ENCODE results near the gene FSD1L.

Gene FSD1L

GRCh38 chr9:105421864-105422263, 26.0 kb upstream of the FSD1L start:
- Mint-ChIP-seq H3K36me3 (no peaks in the 10 kb centered on the region), H3K27ac (no peak overlapping the region), H3K4me1 (ENCODE audit: low read depth) (no peaks in the 10 kb centered on the region), H3K27me3 (no peaks in the 10 kb centered on the region), H3K4me3 (no peak overlapping the region), H3K9me3 (ENCODE audit: low read depth) (no peaks in the 10 kb centered on the region)

DNA sequence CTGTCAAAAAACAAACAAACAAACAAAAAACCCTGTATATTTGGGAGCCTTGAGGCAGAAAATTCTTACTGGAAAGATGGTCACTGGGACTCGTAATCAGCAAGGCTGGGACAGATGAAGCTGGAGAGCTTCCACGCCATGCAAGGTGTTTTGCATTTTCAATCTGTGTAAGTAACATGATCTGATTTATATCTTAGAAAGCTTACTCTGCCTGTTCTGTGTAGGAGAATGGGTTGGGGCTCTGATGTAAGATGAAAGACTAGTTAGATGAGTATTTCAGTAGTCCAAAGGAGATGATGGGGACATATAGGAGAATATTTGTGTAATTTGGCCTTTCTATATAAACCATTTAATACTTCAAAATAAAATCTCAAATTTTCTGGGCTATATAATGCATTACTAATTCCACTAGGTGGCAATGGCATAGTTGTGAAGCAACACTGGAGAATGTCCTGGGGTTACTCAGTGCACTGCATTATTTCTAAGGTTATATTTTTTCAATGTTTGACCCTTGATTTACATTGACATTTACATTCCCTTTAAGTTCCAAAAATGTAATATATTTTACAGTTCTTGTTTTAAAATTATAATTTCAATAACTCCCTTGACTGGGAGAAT, 21.9 kb upstream of the FSD1L start:
- Mint-ChIP-seq H3K36me3 (no peaks in the 10 kb centered on the region), H3K9me3 (ENCODE audit: low read depth) (no peaks in the 10 kb centered on the region), H3K27me3 (no peaks in the 10 kb centered on the region), H3K27ac (no peak overlapping the region), H3K4me1 (ENCODE audit: low read depth) (no peaks in the 10 kb centered on the region), H3K4me3 (no peak overlapping the region)

DNA sequence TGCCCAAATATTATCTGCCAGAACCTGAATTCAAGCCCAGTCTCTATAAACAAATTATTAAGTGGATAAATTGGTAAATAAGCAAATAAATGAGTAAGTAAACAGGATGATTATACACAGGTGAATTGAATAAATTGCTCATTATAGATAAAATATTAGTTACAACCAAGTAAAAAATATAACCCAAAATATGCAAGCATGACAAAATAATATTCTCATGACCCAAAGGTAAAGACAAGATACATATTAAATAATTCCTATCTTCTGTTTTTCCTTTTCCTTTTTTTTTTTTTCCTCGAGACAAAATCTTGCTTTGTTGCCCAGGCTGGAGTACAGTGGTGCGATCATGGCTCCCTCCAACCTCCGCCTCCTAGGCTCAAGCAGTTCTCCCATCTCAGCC, 21.2 kb upstream of the FSD1L start:
- no peak overlapping the region for H3K27ac Mint-ChIP-seq
- no peaks in the 10 kb centered on the region for H3K36me3 Mint-ChIP-seq
- H3K4me3 Mint-ChIP-seq: no peak overlapping the region
- no peaks in the 10 kb centered on the region for H3K4me1 Mint-ChIP-seq (ENCODE audit: low read depth)
- H3K27me3 Mint-ChIP-seq: no peaks in the 10 kb centered on the region
- H3K9me3 Mint-ChIP-seq (ENCODE audit: low read depth): no peaks in the 10 kb centered on the region

DNA sequence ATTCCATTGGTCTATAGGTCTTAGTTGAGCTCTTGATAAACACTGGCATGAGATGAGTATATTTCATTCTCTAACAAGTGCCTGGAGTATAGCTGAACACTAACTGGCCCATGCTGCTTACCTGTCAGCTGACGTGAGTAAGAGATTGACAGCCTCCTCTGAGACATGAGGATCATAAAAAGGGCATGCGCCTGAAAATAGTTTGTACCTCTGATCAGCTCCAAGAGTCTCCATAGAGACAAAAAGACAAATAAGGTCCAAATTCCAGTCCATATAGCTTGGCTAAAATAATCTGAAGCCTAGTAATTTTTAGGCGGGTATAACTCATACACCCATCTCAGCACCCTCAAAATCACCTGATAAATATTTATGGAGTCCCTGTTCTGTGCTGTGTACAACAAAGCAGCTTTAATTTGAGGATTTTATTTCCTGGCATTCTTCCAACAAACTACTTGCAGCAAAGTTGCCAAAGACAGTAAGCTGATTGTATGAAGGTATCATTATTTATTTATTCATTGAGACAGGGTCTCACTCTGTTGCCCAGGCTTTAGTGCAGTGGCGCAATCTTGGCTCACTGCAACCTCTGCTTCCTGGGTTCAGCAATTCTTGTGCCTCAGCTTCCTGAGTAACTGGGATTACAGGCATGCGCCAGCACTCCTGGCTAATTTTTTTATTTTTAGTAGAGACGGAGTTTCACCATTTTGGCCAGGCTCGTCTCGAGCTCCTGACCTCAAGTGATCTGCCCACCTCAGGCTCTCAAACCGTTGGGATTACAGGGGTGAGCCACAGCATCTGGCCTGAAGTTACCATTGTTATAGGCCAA, 16.2 kb upstream of the FSD1L start:
- peaks cover 3% of the 10 kb centered on the region for H3K36me3 Mint-ChIP-seq
- no peak overlapping the region for H3K27ac Mint-ChIP-seq
- no peaks in the 10 kb centered on the region for H3K9me3 Mint-ChIP-seq (ENCODE audit: low read depth)
- H3K4me1 Mint-ChIP-seq (ENCODE audit: low read depth): no peaks in the 10 kb centered on the region
- H3K27me3 Mint-ChIP-seq: no peaks in the 10 kb centered on the region
- no peak overlapping the region for H3K4me3 Mint-ChIP-seq

GRCh38 chr9:105432247-105432842, 15.5 kb upstream of the FSD1L start:
- Mint-ChIP-seq H3K4me1 (ENCODE audit: low read depth) (no peaks in the 10 kb centered on the region), H3K27ac (no peak overlapping the region), H3K27me3 (no peaks in the 10 kb centered on the region), H3K36me3 (peaks cover 3% of the 10 kb centered on the region), H3K9me3 (ENCODE audit: low read depth) (no peaks in the 10 kb centered on the region), H3K4me3 (no peak overlapping the region)

- Mint-ChIP-seq H3K4me3 (no peak overlapping the region), H3K9me3 (ENCODE audit: low read depth) (no peaks in the 10 kb centered on the region), H3K27me3 (no peaks in the 10 kb centered on the region), H3K4me1 (ENCODE audit: low read depth) (no peaks in the 10 kb centered on the region), H3K36me3 (peaks cover 3% of the 10 kb centered on the region), H3K27ac (no peak overlapping the region)
Observed at GRCh38 chr9:105435453-105435852, 12.4 kb upstream of the FSD1L start.

- Mint-ChIP-seq H3K27ac (no peak overlapping the region), H3K4me1 (ENCODE audit: low read depth) (no peaks in the 10 kb centered on the region), H3K27me3 (no peaks in the 10 kb centered on the region), H3K36me3 (peaks cover 3% of the 10 kb centered on the region), H3K9me3 (ENCODE audit: low read depth) (no peaks in the 10 kb centered on the region), H3K4me3 (no peak overlapping the region)
Observed at GRCh38 chr9:105436783-105437182, 11.1 kb upstream of the FSD1L start.

DNA sequence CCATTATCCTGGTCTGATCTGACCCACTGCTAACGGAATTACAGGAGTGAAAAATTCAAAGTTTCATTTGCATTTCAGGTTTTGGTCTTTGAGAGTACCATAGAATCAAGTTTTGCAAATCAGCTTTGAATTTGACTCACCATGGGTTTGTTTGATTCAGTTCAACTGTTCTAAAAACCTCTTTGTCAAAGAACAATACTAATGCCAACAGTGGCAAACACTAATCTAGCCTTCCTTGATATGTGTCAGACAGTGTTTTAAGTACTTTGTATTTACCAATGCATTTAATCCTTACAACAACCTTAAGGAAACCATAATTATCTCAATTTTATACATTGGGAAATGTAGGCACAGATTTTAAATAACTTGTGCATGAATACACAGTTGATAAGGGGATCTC, 10.1 kb upstream of the FSD1L start:
- H3K27me3 Mint-ChIP-seq: no peaks in the 10 kb centered on the region
- no peak overlapping the region for H3K4me3 Mint-ChIP-seq
- no peak overlapping the region for H3K27ac Mint-ChIP-seq

DNA sequence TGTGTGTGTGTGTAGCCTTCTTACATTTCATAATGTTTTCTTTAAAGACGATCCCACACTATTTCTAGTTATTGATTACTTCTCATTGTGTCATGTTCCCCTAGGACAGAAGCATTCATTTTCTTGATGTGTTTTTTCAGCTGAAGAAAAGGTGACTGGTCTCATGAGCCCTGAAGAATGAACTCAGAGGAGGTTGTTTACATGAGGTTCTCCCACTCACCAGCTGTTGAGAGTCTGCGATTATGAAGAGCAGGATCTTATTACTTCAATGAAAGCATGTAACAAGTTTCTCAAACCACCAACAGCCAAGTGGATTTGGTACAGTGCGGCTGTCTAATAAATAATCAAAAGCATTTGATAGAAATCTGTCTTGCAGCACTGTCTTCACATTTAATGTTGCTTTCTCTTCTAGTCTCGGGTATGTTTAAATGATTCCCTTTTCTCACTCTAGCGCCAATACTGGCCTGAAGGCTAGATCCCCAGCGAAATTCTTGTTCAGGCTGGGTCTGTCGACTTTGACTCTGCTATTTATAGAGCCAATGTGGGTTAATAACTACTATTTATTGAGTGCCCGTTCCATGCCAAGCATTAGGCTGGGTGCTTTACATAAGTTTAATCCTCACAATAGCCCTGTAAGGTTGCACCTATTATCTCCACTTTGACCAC, 9.6 kb upstream of the FSD1L start:
- H3K4me1 Mint-ChIP-seq (ENCODE audit: low read depth): no peaks in the 10 kb centered on the region
- H3K27ac Mint-ChIP-seq: no peak overlapping the region
- H3K27me3 Mint-ChIP-seq: no peaks in the 10 kb centered on the region
- H3K4me3 Mint-ChIP-seq: no peak overlapping the region
- no peaks in the 10 kb centered on the region for H3K9me3 Mint-ChIP-seq (ENCODE audit: low read depth)
- H3K36me3 Mint-ChIP-seq: peaks cover 3% of the 10 kb centered on the region

More for the DNA sequence above, 10.1 kb upstream of the FSD1L start:
- H3K4me1 Mint-ChIP-seq (ENCODE audit: low read depth): no peaks in the 10 kb centered on the region
- H3K9me3 Mint-ChIP-seq (ENCODE audit: low read depth): no peaks in the 10 kb centered on the region
- peaks cover 3% of the 10 kb centered on the region for H3K36me3 Mint-ChIP-seq

DNA sequence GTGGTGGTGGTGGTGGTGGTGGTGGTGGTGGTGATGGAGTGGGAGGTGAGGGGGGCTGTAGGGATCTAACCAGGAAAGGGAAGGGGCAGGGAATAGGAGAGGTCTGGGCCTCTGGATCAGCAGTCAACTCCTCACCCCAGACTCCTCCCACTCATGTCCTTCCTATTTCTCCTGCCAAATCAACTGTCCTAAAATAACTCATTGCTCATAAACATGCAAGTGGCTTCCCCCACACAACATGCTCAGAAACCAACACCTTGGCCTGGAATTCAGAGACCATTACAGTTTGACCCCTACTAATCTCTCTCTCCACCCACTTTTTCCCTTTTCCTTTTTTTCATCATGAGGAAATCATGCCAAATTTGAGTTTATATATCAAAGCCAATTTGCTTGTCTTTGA, 8.4 kb upstream of the FSD1L start:
- Mint-ChIP-seq H3K27ac (no peak overlapping the region), H3K4me1 (ENCODE audit: low read depth) (no peaks in the 10 kb centered on the region), H3K27me3 (no peaks in the 10 kb centered on the region), H3K4me3 (no peak overlapping the region), H3K36me3 (peaks cover 3% of the 10 kb centered on the region), H3K9me3 (ENCODE audit: low read depth) (no peaks in the 10 kb centered on the region)

DNA sequence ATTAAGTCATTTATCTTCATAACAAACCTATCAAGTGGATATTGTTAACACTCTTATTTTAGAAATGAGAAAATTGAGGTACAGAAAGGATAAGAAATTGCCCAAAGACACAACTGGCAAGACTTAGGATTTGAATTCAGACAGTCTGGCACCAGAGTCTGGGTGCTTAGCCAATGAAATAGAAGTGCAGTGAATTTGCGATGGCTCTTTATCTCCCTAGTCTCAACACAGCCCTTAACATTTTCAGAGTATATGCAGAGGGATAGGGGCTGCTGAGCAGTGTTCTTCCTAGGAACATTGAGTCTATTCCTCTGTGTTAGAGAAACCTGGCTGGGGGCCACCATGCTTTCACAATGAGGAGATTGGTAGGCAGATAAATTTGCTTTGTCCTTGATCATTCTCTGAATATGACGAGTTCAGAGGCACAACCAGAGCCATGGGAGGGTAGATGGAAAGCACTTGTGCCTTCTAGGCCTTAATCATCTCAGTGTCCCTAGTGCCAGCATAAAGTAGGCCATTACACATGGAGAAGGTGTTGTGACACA, 6.1 kb upstream of the FSD1L start:
- H3K27ac Mint-ChIP-seq: no peak overlapping the region
- H3K4me3 Mint-ChIP-seq: no peak overlapping the region
- no peaks in the 10 kb centered on the region for H3K9me3 Mint-ChIP-seq (ENCODE audit: low read depth)
- H3K4me1 Mint-ChIP-seq (ENCODE audit: low read depth): no peaks in the 10 kb centered on the region
- H3K27me3 Mint-ChIP-seq: no peaks in the 10 kb centered on the region
- no peaks in the 10 kb centered on the region for H3K36me3 Mint-ChIP-seq

DNA sequence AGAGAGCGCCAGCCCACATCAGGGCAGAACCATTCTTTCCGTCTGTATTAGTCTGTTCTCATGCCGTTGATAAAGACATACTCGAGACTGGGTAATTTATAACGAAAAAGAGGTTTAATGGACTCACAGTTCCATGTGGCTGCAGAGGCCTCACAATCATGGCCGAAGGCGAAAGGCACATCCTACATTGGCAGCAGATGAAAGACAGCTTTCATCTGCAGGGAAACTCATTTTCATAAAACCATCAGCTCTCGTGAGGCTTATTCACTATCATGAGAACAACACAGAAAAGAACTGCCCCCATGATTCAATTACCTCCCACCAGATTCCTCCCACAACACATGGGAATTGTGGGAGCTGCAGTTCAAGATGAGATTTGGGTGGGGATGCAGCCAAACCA, 4.7 kb upstream of the FSD1L start:
- no peak overlapping the region for H3K27ac Mint-ChIP-seq
- H3K9me3 Mint-ChIP-seq (ENCODE audit: low read depth): no peaks in the 10 kb centered on the region
- no peaks in the 10 kb centered on the region for H3K27me3 Mint-ChIP-seq
- no peaks in the 10 kb centered on the region for H3K36me3 Mint-ChIP-seq
- no peak overlapping the region for H3K4me3 Mint-ChIP-seq
- peaks cover 5% of the 10 kb centered on the region for H3K4me1 Mint-ChIP-seq (ENCODE audit: low read depth)

DNA sequence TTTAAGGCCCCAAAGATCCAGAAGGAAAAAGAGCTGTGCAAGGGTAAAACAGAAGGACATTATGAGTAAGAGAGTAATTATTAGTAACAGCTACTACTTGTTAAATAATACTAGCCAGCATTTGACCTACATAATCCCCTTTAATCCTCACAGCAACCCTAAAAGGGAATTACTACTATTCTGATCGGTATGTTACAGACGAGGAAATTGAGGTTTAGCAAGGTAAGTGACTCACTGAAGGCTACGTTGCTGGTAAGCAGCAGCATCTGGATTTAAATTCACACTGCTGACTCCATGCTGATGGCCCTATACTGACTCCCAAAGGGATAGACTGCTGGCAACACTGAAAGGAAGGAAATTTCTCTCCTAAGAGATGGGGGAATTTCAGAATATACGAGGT, 3.7 kb upstream of the FSD1L start:
- Mint-ChIP-seq H3K4me1 (ENCODE audit: low read depth) (peaks cover 10% of the 10 kb centered on the region), H3K27ac (no peak overlapping the region), H3K9me3 (ENCODE audit: low read depth) (no peaks in the 10 kb centered on the region), H3K36me3 (no peaks in the 10 kb centered on the region), H3K27me3 (no peaks in the 10 kb centered on the region), H3K4me3 (no peak overlapping the region)

DNA sequence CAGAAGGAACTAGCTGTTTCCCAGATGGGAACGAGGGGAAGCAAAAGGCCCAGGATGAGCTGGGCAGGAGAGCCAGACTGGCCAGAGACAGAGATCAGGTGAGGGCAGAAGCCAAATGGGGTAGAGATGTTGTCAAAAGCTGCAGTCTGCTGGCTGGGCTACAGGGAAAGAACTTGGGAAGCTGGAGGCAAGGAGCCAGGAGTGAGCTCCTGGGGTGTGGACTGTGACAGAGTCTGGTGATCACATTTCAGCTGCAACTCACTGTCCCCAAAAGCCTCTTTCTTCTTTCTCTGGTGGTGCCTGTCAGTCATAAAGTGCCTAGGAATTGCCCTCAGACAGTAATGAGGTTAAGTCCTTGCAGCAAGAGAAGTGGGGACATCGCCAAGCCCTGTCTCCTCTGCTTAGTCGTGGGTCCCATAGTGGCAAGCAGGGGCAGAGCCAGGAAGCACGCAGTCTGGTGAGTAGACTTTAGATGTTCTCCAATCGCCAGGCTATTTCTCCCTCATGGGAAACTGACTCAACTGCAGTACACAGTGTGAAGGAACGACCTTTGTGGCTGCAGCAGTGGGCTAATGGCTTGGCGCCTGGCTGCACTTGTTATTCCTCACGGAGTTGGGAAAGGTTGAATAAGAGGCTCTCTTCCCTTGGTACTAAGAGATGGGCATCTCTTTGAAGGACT, 2.5 kb upstream of the FSD1L start:
- H3K9me3 Mint-ChIP-seq (ENCODE audit: low read depth): no peaks in the 10 kb centered on the region
- H3K27ac Mint-ChIP-seq: no peak overlapping the region
- no peaks in the 10 kb centered on the region for H3K36me3 Mint-ChIP-seq
- H3K4me1 Mint-ChIP-seq (ENCODE audit: low read depth): peaks cover 10% of the 10 kb centered on the region
- no peaks in the 10 kb centered on the region for H3K27me3 Mint-ChIP-seq
- H3K4me3 Mint-ChIP-seq: no peak overlapping the region
